Cerebellar cortex (tissue), 1 donor: ENCODE data around the gene LIG4.
"Not testable (repeated sequence)": the region's sequence is repeated elsewhere in the genome, so short reads cannot be mapped to it uniquely, and the experiment has no call there.

Source experiments
- DNase-seq: peaks from one replicate; pipeline ENCODE4 v3.0.0-alpha.2; 2015; ENCODE audit warnings: low spot score

LIG4 gene

DNA sequence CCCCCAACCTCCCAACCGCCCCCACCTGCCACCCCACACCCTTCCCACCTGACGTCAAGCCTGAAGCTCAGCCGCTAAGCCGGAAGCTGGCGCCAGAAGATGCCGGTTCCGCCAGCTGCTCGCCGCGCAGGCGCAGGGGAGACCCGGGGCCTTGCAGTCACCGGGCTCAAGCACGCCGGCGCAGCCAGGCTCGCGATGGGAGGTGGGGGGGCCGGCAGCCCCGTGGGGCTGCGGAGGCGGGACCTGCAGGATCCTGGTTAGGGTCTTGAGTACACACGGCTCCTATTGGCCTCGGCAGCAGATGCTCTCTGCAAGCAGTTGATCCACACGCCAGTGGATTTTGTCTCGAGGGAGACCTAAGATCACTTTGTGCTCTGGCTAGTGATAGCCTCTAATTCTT is at the start of gene LIG4:
LIG4 (minus strand) TSS at position 101 of the 400 bp plus-strand sequence. CDS start 4,268 bp downstream, outside the sequence.
- peak; percentile 88 for DNase-seq

DNA sequence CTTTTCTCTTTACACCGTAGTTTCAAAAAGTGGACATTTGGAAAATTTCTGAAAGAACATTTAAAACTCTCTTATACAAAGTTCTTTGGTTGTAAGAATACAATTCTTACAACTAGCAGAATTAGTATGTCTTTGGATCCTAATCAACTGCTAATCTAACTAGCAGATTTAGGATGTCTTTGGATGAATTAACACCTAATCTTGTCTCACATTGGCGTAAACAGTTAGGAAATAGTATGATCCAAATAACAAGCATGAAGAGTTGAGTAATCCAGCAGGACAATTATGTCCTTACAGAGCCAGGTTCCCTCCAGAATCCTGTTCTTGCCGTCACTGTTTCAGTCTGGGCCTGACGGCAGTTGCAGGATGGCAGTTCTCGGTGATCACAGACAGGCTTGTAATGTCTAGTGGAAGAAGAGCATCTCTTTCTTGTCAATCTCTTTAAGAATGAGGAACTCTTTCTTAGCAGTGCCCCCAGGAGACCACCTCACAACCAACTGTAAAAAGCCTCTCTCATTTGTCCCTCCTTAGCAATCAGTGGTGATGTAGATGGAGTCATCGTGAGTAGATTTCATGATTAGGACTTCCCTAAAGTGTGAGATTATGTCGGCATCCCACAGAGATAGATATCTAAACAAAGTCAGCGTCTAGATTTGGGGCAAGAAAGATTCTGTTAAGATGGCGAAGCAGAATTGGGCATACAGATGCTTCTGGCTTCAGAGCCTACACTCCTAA is 48.5 kb upstream of the LIG4 start:
- DNase-seq, result no peak

DNA sequence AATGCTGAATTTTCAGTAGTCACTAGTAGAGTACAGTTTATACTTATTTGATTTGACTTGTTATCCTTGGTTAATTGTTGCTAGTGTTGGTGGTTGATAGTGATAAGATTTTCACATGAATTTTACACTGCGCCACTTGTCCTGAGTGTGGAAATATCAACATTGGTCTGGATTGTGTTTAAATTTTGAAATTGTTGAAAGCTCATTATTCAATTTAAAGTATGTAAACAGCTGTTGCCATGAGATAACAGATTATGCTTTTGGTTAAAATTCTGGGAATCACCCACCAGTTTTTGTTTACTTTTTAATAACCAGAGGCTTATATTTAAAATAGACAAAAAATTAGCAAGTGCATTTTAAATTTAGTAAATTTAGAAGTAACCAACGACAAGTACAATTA is 41.9 kb upstream of the LIG4 start:
- no peak for DNase-seq

DNA sequence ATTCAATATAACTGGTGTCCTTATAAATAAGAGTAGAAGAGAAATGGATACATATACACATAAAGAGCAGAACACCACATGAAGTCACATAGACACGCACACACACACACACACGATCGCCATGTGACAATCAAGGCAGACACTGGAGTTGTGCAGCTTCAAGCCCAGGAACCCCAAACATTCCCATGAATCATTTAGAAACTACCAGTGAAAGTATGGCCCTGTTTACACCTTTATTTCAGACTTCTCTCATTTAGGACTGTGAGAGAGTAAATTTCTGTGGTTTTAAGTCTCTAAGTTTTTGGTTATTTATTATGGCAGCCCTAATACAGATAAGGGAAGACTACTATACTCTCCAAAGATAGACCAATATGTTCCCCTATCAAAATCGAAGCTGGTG is 33.8 kb upstream of the LIG4 start:
- DNase-seq, result no peak

DNA sequence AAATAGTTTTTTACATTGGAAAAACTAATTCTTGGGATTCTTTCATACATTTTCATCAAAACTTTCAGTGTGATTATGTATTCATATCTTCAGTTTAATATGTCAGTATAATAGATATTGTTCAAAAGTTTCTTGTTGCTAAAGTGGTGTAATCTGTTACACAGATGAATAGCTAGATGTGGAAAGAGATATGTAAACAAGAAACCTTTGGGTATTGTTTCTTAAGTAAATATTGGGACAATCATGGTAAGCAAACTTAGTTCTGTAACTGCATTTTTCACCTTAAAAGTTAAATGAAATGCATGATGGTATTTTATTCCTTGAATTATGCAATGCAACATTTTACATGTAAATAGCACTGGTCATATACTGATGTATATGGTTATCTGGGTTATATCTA is 15.0 kb upstream of the LIG4 start:
- no peak for DNase-seq

DNA sequence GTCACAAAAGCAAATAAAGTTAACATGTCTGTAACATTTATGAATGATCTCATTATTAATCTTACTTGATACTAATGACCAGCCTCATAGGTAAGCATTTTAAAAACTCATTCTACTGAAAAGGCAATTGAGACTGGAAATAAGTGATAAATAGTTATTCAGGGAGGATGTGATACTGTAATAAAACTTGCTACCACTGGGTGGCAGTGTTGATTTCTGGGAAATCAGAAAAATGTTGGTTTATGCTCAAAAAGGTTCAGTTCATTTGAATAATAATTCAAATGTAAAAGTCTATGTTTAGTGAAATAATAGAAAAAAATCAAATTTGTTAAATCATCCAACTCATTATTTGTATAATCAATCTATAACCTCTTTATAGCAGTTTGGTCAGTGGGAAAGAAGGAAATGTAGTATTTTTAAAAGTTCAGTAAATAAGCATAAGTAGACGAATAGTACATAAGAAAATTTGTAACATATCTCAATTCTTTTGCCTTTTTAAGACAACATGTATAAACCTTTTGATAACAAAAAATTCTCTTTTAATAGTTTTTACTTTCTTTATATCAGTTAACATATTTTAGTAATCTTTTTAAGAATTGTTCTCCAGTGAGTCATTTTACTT is 12.4 kb upstream of the LIG4 start:
- DNase-seq, result peak; percentile 58

DNA sequence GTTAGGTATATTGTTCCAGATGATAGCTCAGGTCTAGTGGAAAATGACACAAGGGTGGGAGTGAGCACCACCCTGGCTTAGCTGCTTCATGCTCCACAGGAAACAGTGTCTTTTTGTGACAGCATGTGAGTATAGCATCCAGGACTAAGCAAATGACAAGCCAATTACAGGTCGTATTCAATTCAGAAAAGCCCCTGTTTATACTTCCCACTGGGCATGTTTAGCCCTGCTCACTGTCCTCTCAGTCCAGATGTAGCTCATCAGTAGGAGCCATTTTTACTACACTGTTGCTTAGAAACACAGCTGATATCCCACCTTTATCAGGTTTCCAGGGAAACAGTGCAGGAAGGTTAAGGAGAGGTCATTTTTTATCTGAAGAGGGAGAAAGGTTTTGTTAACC is 10.8 kb upstream of the LIG4 start:
- no peak for DNase-seq

DNA sequence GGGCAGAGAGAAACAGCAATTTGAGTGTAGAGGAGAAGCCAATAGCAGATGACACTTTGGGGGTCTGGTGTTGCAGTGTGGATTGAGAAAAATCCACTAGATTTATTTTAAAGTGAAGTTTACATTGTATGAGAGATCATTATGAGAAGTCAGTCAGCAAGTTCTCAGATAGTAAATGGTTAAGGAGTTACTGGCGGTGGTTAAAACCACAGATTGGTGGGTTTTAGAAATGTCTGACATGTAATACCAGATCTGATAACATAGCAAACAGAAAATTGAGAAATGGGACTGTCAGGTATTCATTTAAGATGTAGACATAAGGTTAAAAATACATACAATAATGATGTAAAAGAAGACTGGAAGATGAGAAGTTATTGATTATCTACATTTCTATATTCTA is 10.1 kb upstream of the LIG4 start:
- no peak for DNase-seq

DNA sequence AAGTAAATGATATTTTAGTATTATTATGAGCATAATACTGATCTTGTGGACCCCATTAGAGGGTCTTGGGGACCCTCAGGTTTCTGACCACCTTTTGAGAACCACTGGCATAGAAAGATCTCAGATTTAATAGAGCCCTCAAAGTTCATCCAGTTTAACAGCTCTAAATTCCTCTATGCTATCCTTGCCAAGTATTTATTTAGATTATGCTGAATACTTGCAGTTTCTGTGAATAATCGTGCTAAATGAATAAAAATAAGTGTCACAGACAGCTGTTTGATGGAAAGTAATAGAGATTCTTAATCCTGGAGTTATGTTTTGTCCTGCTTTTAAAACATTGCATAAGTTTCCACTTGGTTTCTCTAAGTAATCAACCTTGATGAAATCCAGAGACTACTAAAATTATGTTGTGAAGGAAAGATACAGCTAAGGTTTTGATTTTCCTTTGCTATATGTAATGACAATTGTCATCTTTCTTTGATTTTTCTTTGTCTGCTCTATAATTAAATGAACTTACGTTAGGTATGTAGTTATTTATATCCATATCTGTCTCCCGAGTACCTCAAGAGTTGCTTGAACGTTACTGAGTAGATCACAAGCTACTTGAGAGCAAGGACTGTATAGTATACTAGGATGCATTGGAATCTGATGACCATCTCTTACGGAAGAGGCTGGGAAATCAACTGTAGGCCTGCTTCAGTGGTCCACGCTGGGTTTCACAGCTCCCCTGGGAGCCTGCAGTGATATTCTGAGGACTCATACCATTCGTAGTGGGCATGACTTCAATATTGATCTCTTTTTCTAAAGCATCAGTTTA is 8.6 kb upstream of the LIG4 start:
- no peak for DNase-seq

DNA sequence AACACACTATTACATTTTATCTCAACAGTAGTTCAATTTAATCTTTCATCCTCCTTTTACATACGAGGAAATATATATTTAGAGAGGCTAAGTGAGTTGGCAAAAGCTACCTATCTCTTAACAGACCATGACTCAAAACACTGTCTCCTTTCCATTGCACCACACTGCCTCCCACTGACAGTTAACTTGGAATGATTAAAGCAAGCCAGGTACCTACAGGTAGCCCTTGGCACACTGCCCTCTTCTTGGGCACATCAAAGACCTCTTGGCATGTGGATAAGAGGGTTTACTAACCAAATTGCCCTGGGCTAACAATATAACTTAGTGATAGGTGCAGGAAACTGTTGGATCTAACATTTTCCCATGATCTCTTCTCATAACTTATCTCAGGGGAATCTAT is 4.7 kb upstream of the LIG4 start:
- peak; percentile 22 for DNase-seq

DNA sequence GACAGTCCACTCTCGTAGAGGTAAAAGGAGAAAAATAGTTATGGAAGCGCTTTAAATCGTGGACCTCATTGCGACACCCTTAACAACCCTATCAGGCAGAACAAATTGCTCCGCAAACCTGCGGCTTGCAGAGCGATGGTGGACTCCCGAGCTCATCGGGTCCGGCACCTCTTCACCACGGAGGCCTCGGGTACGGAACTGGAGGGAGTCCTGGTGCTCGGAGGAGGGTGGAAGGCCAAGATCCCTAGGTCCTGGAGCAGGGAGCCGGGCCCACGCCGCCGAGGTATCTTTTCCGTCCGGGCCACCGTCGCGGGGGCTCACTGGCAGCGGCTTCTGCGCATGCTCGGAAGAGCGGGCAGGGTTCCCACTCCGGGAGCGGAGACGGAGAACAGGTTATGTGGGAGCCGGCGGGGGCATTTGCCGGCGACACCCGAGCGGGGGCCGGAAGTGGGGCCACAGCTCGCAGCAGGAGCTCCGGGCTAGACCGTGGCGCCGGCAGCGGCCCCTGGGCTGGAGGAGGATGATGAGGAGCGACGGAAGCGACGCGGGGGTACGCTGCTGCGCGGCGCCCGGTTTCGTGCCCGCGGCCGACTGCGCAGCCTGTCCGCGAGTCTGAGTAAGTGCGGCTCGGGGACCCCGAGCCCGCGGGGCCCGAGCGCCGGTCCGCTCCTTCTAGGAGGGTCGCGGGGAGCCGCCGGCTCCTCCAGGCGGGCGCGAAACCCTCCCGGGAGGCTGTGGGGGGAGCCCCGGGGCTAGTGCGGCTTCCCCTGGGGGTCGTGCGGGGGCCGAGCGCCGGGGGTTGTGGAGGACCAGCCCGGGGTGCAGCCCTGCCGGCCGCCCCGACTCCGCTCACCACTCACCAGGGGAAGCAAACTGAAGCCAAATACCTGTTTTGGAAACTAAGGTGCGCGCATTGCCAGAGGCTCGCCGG is 3.0 kb upstream of the LIG4 start, which contains the start of gene ABHD13:
ABHD13 (plus strand) TSS at position 349 of the 931 bp plus-strand sequence. CDS start 10,827 bp downstream, outside the sequence.
- DNase-seq, result peak; percentile 88

DNA sequence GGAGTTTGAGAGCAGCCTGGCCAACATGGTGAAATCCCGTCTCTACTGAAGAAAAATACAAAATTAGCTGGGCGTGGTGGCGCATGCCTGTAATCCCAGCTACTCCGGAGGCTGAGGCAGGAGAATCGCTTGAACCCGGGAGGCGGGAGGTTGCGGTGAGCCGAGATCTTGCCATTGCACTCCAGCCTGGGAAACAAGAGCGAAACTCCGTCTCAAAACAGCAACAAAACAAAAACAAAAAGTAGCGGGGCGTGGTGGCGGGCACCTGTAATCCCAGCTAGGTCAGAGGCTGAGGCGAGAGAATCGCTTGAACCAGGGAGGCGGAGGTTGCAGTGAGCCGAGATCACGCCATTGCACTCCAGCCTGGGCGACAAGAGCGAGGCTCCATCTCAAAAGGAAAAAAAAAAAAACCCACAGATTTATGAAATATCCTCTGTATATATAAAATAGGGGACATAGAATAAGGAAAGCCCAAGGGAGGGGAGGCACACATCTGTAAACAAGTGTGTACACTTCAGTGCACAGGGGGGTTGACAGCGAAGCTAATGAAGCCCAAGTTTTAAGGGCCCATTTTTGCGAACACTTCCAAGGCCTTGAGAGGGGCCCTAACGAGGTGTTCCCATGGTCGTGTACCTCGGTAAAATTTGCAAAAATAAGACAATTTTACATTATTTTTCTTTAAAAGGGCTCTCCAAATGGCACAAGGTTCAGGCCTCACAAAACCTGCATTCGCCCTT is 2.1 kb upstream of the LIG4 start:
- DNase-seq, result not testable (repeated sequence)

DNA sequence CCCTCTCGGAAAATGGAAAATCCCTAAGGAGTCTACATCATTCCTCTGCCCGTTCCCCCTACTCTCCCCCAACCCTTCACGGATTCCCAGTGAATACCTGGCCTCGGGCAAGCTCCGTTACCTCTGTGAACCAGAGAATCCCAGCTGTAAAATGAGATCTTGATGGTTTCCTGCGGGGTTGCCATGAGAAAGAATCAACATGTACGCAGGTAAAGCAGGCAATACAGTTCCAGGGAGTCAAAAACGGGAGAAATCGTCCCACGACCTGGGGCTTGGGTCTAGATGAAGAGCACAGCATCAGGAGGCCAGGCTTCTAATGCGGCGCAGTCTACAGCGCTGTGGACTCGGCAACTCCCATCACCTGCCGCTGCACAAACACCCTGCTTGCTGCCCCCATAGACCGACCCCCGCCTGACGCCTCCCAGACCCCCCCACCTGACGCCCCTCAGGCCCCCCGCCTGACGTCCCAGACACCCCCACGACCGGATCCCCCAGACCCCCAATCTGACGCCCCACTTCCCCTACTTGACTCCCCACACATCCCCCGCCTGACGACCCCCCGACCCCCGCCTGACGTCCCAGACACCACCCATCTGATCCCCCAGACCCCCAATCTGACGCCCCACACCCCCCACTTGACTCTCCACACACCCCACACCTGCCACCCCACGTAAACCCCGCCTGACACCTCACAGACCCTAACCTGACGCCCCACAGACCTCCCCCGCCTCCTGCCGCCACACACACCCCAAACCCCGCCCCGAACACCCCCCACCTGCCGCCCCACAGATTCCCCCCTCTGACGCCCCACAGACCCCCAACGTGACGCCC is 680 bp downstream of the LIG4 start:
- peak; percentile 58 for DNase-seq

DNA sequence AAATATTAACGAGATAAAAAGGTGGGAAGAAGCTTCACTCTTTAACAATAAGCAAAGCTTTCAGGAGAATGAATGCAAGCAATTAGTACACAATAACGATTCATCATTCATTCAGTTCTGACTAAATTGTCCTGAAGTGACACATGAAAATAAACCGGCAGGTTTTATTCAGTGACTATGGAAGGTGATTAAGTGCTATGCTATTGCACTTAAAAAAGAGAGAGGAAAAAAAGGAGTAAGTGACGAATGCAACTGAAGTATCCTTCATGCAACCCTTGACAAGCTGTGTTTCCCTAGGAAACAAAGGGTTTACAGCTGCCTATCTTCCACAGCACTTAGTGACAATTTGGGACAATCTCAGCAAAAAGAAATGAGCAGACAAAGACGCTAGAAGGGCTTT is 1.4 kb downstream of the LIG4 start:
- DNase-seq, result peak; percentile 48

DNA sequence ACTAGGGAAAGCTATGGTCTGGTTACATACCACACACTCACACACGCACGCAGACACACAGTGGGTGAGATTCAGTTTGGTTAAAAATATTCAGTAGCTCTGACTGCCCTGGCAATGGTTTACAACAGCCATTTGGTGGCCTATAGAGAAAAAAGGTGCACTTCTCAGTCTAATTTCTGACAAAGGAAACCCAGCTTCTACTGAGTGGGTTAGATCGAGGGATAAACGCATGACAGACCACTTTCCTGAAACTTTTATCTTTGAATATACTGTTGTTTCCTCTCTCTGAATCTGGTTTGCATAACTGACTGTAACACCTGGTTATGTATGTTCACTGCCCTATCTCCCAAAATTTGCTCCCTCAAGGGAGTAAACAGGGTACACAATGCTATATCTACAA is 2.5 kb downstream of the LIG4 start:
- DNase-seq, result peak; percentile 27

DNA sequence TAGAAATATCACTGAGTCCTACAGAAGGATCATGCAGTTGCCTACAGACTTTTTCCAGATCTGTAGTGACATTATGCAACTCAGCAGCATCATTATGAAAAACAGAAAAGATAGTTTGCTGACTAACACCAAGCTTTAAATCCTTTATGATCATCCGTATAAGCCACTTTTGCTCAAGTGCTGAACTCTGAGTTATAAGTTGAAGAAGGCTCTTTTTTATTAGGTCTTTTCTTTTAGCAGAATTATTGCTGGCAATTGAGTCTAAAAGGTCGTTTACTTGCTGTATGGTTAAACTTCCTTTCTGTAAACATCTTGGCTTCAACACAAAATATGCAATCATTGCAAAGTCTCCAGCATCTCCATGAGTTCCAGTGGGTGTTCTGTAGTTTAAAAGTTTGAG is 4.8 kb downstream of the LIG4 start:
- DNase-seq, result no peak

DNA sequence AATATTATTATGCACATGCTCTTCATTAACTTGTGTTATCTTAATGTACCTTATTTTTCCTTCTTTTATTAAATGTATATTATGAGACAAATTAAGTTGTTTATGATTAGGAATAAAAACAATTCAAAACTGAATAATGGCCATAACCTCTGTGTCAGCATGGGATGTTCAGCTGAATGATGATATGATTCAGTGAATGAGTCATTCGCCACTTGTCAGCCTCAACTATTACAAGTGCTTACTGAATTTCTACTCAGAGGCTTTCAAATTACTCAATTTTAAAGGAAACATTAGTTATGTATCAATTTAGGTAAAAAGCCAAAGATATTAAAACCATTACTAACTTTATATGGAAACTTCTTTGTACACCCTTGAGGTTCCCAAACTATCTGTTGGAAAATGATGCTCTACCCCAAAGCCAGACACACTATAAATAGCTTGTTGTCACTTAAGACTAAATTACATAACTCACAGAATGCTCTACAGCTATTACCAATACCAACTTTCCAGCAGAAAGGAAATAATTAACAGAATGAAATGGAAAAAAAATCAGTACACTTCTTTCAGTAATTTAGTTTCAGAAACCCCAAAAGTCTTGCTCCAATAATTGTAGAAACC is 14.4 kb downstream of the LIG4 start:
- no peak for DNase-seq

DNA sequence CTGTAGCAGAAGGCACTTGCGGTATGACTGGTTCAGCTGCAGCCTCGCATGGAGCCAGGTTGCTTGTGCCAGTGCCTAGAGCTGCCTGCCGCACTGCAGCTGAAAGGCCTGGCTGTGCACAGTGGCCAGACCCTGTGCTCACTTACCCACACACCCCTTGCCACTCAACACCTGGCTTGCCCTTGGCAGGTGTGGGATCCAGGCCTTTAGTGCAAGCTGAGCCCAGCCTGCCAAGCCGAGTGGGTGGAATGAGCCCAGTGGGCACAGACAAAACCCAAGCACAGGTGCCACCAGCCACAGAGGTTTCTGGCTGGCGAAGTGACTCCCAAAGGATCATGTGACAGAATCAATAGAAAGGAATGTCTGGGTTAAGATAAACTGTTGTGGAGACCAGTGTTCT is 19.5 kb downstream of the LIG4 start:
- DNase-seq, result no peak

DNA sequence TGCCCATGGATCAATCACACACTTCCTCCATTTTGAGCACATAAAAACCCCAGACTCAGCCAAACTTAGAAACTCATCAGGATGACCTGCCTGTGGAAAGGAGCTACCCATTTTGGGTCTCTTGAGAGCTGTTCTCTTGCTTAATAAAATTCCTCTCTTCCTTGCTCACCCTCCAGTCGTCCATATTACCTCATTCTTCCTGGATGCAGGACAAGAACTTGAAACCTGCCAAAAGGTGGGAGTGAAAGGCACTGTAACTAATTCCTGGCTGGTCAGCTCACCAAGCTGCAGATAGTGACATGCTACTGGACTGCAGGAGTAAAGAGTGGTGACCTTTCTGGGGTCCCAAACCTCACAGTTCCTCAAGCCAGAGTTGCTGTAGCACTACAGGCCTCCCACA is 20.2 kb downstream of the LIG4 start:
- DNase-seq, result no peak
